ENCODE measurements around the gene ELF1.
A peak's percentile ranks its signal among the peaks of the same experiment; 100 is the strongest.
"Not testable (repeated sequence)": the region's sequence is repeated elsewhere in the genome, so short reads cannot be mapped to it uniquely, and the experiment has no call there.

The ELF1 gene

GRCh38 chr13:40923867-40924266 is 95.2 kb downstream of the ELF1 start:
- no peaks in the 10 kb centered on the region for H3K9me3 ChIP-seq (ENCODE audit: control insufficient read depth, low read length)
- no peak overlapping the region for H2BK15ac ChIP-seq (ENCODE audit: low read depth, poor library complexity, severe bottlenecking)
- no peak overlapping the region for H2AFZ ChIP-seq (ENCODE audit: low read depth, low read length)
- H3K23ac ChIP-seq (ENCODE audit: low read length in 2 of 2), result no peak overlapping the region
- H3K14ac ChIP-seq (ENCODE audit: low read length in 2 of 2), result no peak overlapping the region
- no peak overlapping the region for H4K91ac ChIP-seq (ENCODE audit: low read length)
- H2BK5ac ChIP-seq (ENCODE audit: low read depth, low read length, poor library complexity, severe bottlenecking), result no peak overlapping the region
- H3K4me2 ChIP-seq (ENCODE audit: low read length, poor library complexity, severe bottlenecking), result no peak overlapping the region
- H3K4ac ChIP-seq (ENCODE audit: low read depth in 1 of 2, low read length in 2 of 2), result no peak overlapping the region
- no peaks in the 10 kb centered on the region for H3K27me3 ChIP-seq (ENCODE audit: control insufficient read depth in 1 of 2, insufficient read depth in 1 of 2, low read length in 2 of 2)
- H2BK120ac ChIP-seq (ENCODE audit: low read depth, low read length), result no peak overlapping the region
- H3K4me1 ChIP-seq (ENCODE audit: control insufficient read depth, insufficient read depth, low read depth, low read length), result peaks cover 2% of the 10 kb centered on the region
- no peak overlapping the region for H3K18ac ChIP-seq (ENCODE audit: low read depth in 1 of 2, low read length in 2 of 2)
- H3K36me3 ChIP-seq (ENCODE audit: control insufficient read depth in 1 of 2, insufficient read depth in 2 of 2, low read depth in 1 of 2, low read length in 2 of 2), result peaks cover 0 to 6% of the 10 kb centered on the region in 2 experiments
- no peak for DNase-seq
- no peak overlapping the region for H4K8ac ChIP-seq (ENCODE audit: low read length)
- no peak overlapping the region for H2AK5ac ChIP-seq (ENCODE audit: low read length, severe bottlenecking)
- H2BK12ac ChIP-seq (ENCODE audit: low read length in 2 of 2), result no peak overlapping the region
- no peak overlapping the region for H3K9ac ChIP-seq (ENCODE audit: low read length)
- peaks cover 5% of the 10 kb centered on the region for H3K79me1 ChIP-seq (replicated peaks; ENCODE audit: low read length, poor library complexity, severe bottlenecking)
- no peak overlapping the region for H3K4me3 ChIP-seq (ENCODE audit: insufficient read depth in 1 of 2, low read depth in 1 of 2, low read length in 2 of 2)
- no peak overlapping the region for H3K27ac ChIP-seq (ENCODE audit: low read length, poor library complexity, severe bottlenecking)

GRCh38 chr13:40922437-40923040 is 96.6 kb downstream of the ELF1 start:
- H3K4me1 ChIP-seq (ENCODE audit: control insufficient read depth, insufficient read depth, low read depth, low read length), result peaks cover 2% of the 10 kb centered on the region
- H2BK12ac ChIP-seq (ENCODE audit: low read length in 2 of 2), result no peak overlapping the region
- no peak overlapping the region for H3K9ac ChIP-seq (ENCODE audit: low read length)
- H4K8ac ChIP-seq (ENCODE audit: low read length), result no peak overlapping the region
- no peaks in the 10 kb centered on the region for H3K27me3 ChIP-seq (ENCODE audit: control insufficient read depth in 1 of 2, insufficient read depth in 1 of 2, low read length in 2 of 2)
- no peak overlapping the region for H3K4ac ChIP-seq (ENCODE audit: low read depth in 1 of 2, low read length in 2 of 2)
- H3K4me3 ChIP-seq (ENCODE audit: insufficient read depth in 1 of 2, low read depth in 1 of 2, low read length in 2 of 2), result no peak overlapping the region
- H2AK5ac ChIP-seq (ENCODE audit: low read length, severe bottlenecking), result no peak overlapping the region
- H2BK5ac ChIP-seq (ENCODE audit: low read depth, low read length, poor library complexity, severe bottlenecking), result no peak overlapping the region
- no peak overlapping the region for H4K91ac ChIP-seq (ENCODE audit: low read length)
- no peak overlapping the region for H2AFZ ChIP-seq (ENCODE audit: low read depth, low read length)
- 85% methylated on average over 25 of the region's 28 CpGs for WGBS
- no peak overlapping the region for H3K27ac ChIP-seq (ENCODE audit: low read length, poor library complexity, severe bottlenecking)
- peaks cover 8% of the 10 kb centered on the region for H3K79me1 ChIP-seq (replicated peaks; ENCODE audit: low read length, poor library complexity, severe bottlenecking)
- H3K4me2 ChIP-seq (ENCODE audit: low read length, poor library complexity, severe bottlenecking), result no peak overlapping the region
- H3K36me3 ChIP-seq (ENCODE audit: control insufficient read depth in 1 of 2, insufficient read depth in 2 of 2, low read depth in 1 of 2, low read length in 2 of 2), result peaks cover 0 to 4% of the 10 kb centered on the region in 2 experiments
- no peak overlapping the region for H3K18ac ChIP-seq (ENCODE audit: low read depth in 1 of 2, low read length in 2 of 2)
- no peak overlapping the region for H3K14ac ChIP-seq (ENCODE audit: low read length in 2 of 2)
- no peak overlapping the region for H2BK120ac ChIP-seq (ENCODE audit: low read depth, low read length)
- no peak for DNase-seq
- no peak overlapping the region for H3K23ac ChIP-seq (ENCODE audit: low read length in 2 of 2)
- no peaks in the 10 kb centered on the region for H3K9me3 ChIP-seq (ENCODE audit: control insufficient read depth, low read length)
- no peak overlapping the region for H2BK15ac ChIP-seq (ENCODE audit: low read depth, poor library complexity, severe bottlenecking)

- Histone ChIP-seq H3K36me3 (ENCODE audit: control insufficient read depth in 1 of 2, insufficient read depth in 2 of 2, low read depth in 1 of 2, low read length in 2 of 2) (peaks cover 0 to 4% of the 10 kb centered on the region in 2 experiments), H4K8ac (ENCODE audit: low read length) (no peak overlapping the region), H2BK12ac (ENCODE audit: low read length in 2 of 2) (no peak overlapping the region), H2AFZ (ENCODE audit: low read depth, low read length) (no peak overlapping the region), H3K14ac (ENCODE audit: low read length in 2 of 2) (no peak overlapping the region), H2BK5ac (ENCODE audit: low read depth, low read length, poor library complexity, severe bottlenecking) (peak overlapping the region; percentile 9), H3K4ac (ENCODE audit: low read depth in 1 of 2, low read length in 2 of 2) (no peak overlapping the region), H3K9me3 (ENCODE audit: control insufficient read depth, low read length) (no peaks in the 10 kb centered on the region), H3K27me3 (ENCODE audit: control insufficient read depth in 1 of 2, insufficient read depth in 1 of 2, low read length in 2 of 2) (no peaks in the 10 kb centered on the region), H2BK120ac (ENCODE audit: low read depth, low read length) (no peak overlapping the region), H3K23ac (ENCODE audit: low read length in 2 of 2) (no peak overlapping the region), H2AK5ac (ENCODE audit: low read length, severe bottlenecking) (no peak overlapping the region), H3K18ac (ENCODE audit: low read depth in 1 of 2, low read length in 2 of 2) (no peak overlapping the region), H3K4me3 (ENCODE audit: insufficient read depth in 1 of 2, low read depth in 1 of 2, low read length in 2 of 2) (peak overlapping the region; percentile 66 to 90), H3K4me2 (ENCODE audit: low read length, poor library complexity, severe bottlenecking) (peak overlapping the region; percentile 77), H2BK15ac (ENCODE audit: low read depth, poor library complexity, severe bottlenecking) (no peak overlapping the region), H3K9ac (ENCODE audit: low read length) (peak overlapping the region; percentile 94), H3K79me1 (replicated peaks; ENCODE audit: low read length, poor library complexity, severe bottlenecking) (peaks cover 8% of the 10 kb centered on the region), H4K91ac (ENCODE audit: low read length) (no peak overlapping the region), H3K27ac (ENCODE audit: low read length, poor library complexity, severe bottlenecking) (peak overlapping the region; percentile 80), H3K4me1 (ENCODE audit: control insufficient read depth, insufficient read depth, low read depth, low read length) (peaks cover 2% of the 10 kb centered on the region)
- 56% methylated on average over 2 of the region's 5 CpGs for WGBS
- peak; percentile 37 for DNase-seq
Observed at GRCh38 chr13:40920826-40921225, 98.3 kb downstream of the ELF1 start.

- Histone ChIP-seq H3K79me1 (replicated peaks; ENCODE audit: low read length, poor library complexity, severe bottlenecking) (peaks cover 10% of the 10 kb centered on the region), H3K9ac (ENCODE audit: low read length) (peak overlapping the region; percentile 94)
- not testable (repeated sequence) for H2AFZ ChIP-seq (ENCODE audit: low read depth, low read length); H3K18ac ChIP-seq (ENCODE audit: low read depth in 1 of 2, low read length in 2 of 2); H2BK120ac ChIP-seq (ENCODE audit: low read depth, low read length); H3K9me3 ChIP-seq (ENCODE audit: control insufficient read depth, low read length); H4K8ac ChIP-seq (ENCODE audit: low read length); H2BK15ac ChIP-seq (ENCODE audit: low read depth, poor library complexity, severe bottlenecking); H3K4me2 ChIP-seq (ENCODE audit: low read length, poor library complexity, severe bottlenecking); H3K14ac ChIP-seq (ENCODE audit: low read length in 2 of 2); DNase-seq; H3K4me1 ChIP-seq (ENCODE audit: control insufficient read depth, insufficient read depth, low read depth, low read length); H3K27ac ChIP-seq (ENCODE audit: low read length, poor library complexity, severe bottlenecking); H2BK5ac ChIP-seq (ENCODE audit: low read depth, low read length, poor library complexity, severe bottlenecking); H3K27me3 ChIP-seq (ENCODE audit: control insufficient read depth in 1 of 2, insufficient read depth in 1 of 2, low read length in 2 of 2); H3K4me3 ChIP-seq (ENCODE audit: insufficient read depth in 1 of 2, low read depth in 1 of 2, low read length in 2 of 2); H3K23ac ChIP-seq (ENCODE audit: low read length in 2 of 2); H2AK5ac ChIP-seq (ENCODE audit: low read length, severe bottlenecking); H4K91ac ChIP-seq (ENCODE audit: low read length); H2BK12ac ChIP-seq (ENCODE audit: low read length in 2 of 2); H3K36me3 ChIP-seq (ENCODE audit: control insufficient read depth in 1 of 2, insufficient read depth in 2 of 2, low read depth in 1 of 2, low read length in 2 of 2); H3K4ac ChIP-seq (ENCODE audit: low read depth in 1 of 2, low read length in 2 of 2)
- WGBS, result 91% methylated on average over 6 of the region's 7 CpGs
Observed at GRCh38 chr13:40919901-40920300, 99.2 kb downstream of the ELF1 start.
